ENCODE measurements around the gene DEPP1.

GRCh38 chr10:44951576-44952226 is 26.9 kb downstream of the DEPP1 start:
- TF ChIP-seq, protein P1, sequence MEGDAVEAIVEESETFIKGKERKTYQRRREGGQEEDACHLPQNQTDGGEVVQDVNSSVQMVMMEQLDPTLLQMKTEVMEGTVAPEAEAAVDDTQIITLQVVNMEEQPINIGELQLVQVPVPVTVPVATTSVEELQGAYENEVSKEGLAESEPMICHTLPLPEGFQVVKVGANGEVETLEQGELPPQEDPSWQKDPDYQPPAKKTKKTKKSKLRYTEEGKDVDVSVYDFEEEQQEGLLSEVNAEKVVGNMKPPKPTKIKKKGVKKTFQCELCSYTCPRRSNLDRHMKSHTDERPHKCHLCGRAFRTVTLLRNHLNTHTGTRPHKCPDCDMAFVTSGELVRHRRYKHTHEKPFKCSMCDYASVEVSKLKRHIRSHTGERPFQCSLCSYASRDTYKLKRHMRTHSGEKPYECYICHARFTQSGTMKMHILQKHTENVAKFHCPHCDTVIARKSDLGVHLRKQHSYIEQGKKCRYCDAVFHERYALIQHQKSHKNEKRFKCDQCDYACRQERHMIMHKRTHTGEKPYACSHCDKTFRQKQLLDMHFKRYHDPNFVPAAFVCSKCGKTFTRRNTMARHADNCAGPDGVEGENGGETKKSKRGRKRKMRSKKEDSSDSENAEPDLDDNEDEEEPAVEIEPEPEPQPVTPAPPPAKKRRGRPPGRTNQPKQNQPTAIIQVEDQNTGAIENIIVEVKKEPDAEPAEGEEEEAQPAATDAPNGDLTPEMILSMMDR (IDR thresholded peaks at IDR 0.05): no peak
- TF ChIP-seq POLR2AphosphoS5 (IDR thresholded peaks at IDR 0.05) (no peak), POLR2A (IDR thresholded peaks at IDR 0.05) (no peak), EP300 (IDR thresholded peaks at IDR 0.05) (no peak)
